ENCODE data around the gene MMS19.

MMS19 gene, protein sequence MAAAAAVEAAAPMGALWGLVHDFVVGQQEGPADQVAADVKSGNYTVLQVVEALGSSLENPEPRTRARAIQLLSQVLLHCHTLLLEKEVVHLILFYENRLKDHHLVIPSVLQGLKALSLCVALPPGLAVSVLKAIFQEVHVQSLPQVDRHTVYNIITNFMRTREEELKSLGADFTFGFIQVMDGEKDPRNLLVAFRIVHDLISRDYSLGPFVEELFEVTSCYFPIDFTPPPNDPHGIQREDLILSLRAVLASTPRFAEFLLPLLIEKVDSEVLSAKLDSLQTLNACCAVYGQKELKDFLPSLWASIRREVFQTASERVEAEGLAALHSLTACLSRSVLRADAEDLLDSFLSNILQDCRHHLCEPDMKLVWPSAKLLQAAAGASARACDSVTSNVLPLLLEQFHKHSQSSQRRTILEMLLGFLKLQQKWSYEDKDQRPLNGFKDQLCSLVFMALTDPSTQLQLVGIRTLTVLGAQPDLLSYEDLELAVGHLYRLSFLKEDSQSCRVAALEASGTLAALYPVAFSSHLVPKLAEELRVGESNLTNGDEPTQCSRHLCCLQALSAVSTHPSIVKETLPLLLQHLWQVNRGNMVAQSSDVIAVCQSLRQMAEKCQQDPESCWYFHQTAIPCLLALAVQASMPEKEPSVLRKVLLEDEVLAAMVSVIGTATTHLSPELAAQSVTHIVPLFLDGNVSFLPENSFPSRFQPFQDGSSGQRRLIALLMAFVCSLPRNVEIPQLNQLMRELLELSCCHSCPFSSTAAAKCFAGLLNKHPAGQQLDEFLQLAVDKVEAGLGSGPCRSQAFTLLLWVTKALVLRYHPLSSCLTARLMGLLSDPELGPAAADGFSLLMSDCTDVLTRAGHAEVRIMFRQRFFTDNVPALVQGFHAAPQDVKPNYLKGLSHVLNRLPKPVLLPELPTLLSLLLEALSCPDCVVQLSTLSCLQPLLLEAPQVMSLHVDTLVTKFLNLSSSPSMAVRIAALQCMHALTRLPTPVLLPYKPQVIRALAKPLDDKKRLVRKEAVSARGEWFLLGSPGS

DNA sequence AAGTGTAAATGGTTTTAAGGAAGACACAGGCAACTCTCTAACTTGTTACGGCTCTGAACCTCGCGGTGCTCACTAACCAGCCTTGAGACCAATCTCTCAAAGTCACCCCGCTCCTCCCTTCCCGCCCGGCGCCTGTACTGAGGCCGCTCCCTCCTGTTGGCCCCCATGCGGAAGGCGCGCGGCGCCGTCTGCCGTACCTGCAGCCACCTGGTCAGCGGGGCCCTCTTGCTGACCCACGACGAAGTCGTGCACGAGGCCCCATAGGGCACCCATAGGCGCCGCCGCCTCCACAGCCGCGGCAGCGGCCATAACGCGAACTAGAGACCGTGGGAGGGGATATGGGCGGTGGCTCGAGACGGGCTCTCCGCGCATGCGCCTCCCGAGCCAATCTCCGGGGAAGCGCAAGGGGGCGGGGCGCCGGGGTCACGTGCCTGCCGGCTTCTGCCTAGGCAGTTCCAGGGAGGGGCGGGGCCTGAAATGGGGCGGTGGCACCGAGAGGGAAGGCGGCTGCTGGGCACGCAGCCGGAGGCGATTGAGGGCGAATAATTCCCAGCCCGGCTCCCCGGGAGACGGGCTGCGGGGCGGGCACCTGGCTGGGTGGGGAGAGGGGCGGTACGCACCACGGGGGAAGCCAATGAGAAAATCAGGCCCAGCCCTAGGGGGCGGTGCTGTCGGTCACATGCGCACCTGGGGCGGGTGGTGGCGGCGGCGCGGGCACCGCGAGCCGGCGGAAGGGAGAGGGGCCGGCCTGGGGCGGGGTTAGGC is at the start of gene MMS19:
TSS of gene MMS19 (minus strand) at position 347 of the 765 bp plus-strand sequence. CDS start at position 309, 38 bp downstream.
- peak; percentile 99 to 100 (median 100) for DNase-seq (ENCODE audit: low read depth in 3 of 3)

DNA sequence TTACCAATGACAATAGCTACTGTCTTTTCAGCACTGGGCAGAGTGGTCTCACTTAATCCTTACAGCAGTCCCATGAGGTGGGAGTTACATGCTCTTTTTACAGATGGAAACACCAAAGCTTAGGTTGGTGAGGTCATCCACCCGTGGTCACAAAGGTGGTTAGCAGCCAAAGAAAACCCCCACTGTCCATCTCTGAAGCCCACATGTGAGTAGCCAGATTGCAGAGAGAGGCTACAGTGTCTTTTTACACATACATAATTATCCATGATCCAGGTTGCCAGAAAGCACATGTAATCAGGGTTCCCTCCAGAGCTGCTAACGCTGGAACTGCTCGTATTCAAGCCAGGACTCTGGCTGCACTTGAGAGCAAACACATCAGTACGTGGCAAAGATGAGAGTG is 49.7 kb upstream of the MMS19 start:
- DNase-seq (ENCODE audit: low read depth in 3 of 3) = no peak

DNA sequence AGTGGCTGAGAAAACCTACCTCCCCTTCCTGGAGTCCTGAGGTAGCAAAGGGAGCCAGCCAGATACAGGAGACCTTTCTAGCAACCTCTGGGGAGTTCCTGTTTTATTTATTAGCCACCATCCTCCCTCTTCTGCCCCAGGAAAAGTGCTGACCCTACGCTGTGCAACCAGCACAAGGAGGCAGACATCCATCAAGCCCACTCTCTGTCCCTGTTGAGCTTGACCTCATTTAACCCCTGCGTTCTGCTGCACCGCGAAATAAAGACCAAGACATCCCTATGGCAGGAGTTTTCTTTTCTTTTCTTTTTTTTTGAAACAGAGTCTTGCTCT is 49.0 kb upstream of the MMS19 start:
- DNase-seq (ENCODE audit: low read depth in 3 of 3) = no peak

DNA sequence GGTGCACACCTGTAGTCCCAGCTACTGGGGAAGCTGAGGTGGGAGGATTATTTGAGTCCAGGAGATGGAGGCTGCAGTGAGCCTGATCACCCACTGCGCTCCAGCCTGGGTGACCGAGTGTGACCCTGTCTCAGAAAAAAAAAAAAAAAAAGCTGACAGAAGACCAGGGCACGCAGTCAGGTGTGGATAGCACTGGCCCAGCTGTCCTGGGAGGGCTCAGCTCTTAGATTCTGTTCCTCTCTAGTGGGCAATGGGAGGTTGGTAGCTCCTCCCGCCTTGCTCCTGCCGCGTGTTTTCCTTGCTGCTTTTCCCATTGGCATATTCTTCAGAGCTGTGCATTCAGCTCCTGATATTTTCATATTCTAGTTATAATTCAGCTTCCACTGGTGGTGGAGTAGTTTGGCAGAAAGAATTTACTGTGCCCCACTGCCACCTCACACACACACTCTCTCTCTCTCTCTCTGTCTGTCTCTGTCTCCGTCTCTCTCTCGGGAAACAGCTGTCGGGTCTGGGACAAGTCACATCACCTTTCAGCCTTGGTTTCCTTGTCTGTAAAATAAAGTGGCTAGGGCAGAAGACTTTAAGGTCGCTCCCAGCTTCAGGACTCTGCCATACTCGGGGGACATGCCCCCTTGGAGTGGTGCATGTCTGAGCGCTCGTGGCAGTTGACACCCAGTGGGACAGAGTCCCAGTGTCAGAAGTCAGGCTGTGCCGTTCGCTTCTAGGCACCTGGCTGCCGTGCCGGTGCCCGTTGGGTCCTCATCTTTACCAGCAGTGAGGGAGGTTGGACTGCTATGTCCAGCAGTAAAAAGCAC is 48.4 kb upstream of the MMS19 start:
- no peak for DNase-seq (ENCODE audit: low read depth in 3 of 3)

DNA sequence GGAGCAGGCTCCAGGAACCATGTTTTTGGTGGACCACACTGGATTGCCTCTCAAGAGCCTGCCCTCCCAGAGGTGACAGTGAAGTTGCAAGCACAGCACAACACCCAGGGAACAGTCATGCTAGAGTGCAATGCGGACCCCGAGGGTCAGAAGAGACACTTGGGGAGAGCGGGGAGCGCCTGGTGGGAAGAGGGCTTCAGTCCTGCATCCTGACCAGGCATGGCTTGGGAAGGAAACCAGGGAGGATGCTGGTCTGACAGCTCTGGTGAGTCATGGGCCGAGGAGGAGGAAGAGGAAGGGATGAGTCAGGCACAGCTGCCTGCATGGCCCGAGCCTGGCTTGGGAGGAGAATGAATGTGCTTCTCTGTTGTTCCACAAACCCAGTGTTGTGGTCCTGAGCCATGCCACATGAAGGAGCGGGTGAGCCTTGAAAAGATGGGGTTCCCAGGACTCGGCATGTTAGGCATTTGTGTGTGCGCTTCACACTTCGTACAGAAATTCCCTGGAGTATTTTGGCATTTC is 44.9 kb upstream of the MMS19 start:
- DNase-seq (ENCODE audit: low read depth in 3 of 3) = peak; percentile 41 to 66 (median 42)

DNA sequence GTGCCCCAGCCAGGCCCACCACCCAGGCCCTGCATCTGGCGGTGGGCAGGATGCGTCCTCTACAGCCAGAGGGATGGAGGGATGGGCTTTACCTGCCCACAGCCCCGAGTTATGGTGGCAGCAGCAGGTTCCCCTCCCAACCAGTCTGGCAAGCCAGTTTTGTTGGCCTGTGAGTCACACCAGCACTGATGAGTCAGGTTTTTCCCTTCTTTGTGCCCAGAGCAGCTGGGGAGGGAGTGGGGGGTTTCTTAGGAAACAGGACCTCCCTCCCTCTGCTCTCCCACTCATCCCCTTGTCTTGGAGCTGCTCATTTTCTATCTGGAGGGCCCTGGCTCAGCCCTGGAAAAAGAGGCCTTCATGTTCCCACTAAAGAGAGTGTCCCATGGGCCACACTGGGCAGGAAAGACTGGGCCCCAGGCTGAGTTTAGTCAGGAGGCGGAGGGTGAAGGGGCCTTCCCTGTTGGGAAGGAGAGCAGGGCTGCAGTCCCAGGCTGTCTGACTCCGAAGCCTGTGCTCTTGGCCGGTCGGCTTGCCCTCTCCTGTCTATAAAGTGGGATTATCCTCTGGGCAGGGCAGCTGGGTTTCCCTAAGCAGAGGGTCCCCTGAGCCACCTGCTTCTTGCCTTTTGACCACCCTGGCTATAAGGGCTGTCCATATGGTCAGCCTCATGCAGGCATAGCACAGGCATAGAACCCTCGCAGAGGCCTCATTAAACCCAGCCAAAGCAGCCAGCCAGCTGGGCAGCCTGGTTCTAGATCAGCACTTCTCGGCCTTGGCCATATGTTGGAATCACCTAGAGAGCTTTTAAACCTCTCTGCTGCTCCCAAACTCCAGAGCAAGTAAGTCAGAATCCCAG is 44.2 kb upstream of the MMS19 start:
- peak; percentile 18 to 55 (median 22) for DNase-seq (ENCODE audit: low read depth in 3 of 3)

DNA sequence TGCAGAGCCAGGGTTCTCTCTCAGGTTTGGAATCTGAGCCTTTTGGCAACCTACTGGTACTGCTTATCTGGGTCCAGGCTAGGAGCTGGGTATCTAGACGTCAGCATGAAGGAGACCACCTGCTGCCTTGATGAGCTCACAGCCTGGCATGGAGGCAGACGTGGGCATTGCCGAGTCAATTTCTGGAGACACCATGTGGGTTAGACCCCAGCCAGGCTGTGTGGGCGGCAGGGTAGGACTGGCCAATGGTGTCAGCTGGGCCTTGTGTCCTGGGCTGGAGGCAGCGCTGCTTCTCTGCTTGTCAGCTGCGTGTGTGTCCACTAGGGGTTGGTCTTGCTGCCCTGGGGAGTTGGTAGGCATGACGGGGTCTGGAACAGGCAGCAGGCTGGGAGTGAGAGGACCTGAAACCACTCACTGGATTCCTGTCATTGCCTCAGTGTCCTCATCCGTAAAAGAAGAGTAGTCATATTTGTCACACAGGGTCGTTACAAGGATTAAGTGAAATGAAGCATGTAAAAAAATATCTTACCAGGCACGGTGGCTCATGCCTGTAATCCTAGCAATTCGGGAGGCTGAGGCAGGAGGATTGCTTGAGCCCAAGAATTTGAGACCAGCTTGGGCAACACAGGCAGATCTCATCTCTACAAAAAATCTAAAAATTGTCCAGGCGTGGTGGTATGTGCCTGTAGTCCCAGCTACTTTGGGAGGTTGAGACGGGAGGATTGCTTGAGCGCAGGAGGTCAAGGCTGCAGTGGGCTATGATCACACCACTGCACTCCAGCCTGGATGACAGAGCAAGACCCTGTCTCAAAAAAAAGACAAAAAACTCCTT is 42.7 kb upstream of the MMS19 start:
- DNase-seq (ENCODE audit: low read depth in 3 of 3) = no peak

DNA sequence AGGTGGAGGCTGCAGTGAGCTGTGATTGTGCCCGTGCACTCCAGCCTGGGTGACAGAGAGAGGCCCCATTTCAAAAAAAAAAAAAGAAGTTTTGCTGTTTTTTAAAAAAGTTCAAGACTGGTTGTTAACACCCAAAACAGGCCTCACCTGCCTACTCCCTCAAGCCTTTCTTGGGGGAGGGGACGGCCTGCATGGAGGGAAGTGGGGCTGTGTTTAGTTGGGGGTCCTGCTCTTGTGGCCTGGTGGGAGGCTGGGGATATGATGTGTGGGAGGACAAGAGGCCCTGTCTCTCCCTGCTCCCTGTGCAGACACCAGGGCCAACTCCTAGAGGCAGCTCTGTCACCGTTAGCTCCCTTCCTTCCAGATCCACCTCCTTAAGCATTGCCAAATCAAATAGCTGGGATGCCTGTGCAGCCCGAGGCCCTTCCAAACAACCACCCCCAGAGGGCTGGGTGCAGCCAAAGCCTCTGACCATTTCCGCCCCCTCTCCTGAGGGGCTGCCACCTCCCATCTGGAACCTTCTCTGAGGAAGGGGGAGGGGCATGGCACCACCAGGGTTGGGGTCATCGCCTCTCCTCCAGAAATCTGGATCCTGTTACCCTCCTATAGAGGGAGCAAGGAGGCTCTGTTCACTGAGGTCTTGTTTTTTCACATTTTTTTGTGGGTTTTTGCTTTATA is 41.4 kb upstream of the MMS19 start:
- no peak for DNase-seq (ENCODE audit: low read depth in 3 of 3)

DNA sequence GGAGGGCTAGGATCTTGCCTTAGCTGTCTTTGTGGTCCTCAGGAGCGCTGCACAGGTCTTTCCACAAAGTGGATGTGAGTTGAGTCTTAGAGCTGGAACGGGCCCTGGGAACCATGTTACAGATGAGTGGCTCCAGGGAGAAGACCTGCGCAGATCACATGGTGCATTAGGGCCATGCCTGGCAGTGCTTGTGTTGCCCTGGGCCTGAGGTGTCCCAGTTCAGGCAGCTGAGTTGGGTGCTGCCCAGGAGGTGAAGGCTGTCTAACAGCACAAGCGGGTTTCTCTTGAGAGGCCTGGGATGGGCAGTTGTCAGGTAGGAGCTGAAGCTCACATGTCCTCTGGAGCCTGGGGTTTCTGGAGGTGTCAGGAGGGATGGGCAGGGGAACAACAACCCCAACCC is 40.6 kb upstream of the MMS19 start:
- DNase-seq (ENCODE audit: low read depth in 3 of 3) = no peak

DNA sequence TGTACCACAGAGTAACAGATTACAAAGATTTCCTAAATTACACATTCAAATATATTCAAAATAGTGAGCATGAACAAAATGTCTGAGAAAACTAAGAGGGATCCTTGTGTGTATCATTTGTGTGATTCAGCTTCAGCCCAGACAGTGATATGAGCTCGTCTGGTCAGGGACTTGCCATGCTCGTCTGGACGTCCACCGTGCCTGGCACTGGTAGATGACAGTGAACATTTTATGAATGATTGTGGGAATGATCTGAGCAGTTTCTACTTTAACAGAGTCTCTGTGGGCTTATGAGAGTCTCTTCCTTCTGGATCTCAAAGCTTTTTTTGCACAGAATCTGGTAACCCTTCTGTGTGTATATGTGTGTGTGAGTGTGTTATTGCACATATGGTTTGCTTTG is 40.2 kb upstream of the MMS19 start:
- DNase-seq (ENCODE audit: low read depth in 3 of 3) = no peak

DNA sequence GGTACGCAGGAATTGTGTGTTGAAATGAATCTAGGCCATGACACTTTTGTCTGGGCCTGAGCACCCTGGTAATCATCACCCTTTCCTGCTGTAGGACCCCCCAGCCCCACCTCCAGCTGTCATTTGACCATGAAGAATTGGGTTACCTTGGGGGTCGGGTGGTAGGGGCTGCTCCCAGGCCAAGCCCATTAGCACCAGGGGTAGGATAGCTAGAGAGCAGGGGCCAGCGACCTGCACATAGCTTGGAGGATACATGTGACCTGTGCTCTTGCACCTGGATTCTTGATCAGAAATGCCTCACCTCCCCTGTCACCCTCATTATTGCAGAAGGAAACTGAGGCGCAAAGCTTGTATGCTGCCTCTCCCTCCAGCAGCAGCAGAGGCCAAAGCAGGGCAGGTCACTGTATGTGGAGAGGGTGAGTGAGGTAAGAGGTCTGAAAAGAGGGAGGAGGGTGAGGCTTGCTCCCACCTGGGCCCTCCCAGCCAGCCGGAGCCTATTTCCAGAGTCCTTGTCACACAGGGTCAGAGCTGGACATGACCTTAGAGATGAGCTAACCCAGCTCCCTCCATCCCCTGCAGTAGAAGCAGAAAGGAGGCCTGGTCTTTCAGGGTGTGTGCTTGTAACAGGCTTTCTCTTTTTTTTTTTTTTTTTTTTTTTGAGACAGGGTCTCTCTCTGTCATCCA is 39.1 kb upstream of the MMS19 start:
- no peak for DNase-seq (ENCODE audit: low read depth in 3 of 3)

DNA sequence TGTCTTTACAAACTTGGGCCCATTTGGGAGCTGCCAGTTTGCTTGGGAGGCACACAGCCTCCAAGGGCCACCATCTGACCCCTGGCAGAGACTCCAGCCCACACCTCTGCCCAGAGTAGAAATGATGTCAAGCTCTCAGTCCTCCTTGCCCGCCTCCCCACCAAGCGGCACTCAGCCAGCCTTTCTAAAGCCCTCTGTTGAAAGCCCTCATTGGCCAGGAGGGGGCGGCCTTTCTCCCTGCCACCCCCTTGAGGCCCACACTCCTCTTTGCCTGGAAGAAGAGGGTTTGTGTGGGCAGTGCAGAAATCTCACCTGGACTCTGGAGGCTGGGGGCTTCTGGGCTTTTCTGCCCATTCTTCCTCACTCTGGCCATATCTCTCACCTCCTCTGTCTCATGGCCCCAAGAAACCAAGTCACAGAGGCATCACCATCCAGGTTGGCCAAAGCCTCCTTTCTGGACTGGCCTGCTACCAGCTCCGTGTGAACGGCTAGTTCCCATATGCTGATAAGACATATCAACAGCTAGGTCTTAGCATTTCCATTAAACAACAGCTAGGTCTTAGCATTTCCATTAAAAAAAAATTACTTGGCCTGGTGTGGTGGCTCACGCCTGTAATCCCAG is 36.6 kb upstream of the MMS19 start:
- peak in 2 of 3 experiments; percentile 27 to 42 for DNase-seq (ENCODE audit: low read depth in 3 of 3)

DNA sequence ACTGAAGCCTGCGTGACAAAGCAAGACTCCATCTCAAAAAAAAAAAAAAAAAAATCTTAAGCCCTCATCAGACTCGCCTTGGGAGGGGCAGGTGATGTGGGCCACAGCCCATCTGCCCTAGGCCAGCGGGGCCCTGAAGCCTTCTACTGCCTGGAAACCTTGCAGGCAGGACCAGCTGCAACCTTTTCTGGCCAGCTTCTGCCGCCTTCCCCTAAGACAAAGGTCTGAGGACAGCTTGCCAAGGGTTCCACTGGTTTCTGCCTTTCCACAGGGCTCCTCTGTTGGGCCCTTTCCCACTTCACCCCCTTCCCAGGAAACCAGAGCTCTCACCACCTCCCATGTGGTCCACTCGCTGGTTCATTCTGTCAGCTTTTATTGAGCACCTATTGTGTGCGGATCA is 35.7 kb upstream of the MMS19 start:
- no peak for DNase-seq (ENCODE audit: low read depth in 3 of 3)

DNA sequence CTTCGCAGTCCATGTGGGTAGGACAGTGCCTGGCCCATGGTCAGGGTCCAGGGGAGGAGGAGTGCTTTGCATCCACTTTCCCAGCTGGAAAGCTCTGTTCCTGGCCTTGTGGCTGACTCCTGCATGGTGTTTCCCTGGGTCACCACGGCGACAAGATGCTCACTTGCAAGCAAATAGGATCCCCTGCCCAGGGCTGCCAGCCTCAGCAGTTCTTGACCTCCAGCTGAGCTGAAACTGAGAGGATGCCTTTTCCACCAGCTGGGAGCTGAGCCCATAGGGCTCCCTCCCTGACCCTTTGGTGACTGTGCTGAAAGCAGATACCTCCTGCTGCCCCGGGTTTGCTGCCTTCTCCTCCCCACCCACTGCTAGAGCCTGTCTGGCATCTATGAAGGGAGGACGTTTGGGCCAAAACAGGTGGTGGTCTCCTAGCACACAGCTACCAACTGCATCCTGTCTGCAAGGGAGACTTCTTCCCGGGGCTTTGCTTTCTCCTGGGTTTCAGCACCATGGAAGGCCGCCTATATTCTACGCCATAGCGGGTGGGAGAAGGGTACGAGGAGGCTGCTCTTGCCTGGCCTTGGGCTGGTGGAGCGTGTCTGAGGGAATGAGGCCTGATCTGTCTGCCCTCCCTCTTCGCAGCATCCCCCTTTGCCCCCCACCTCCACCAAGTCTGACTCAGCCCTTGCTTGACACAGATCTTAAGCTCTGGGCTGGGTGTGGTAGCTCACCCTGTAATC is 34.9 kb upstream of the MMS19 start:
- DNase-seq (ENCODE audit: low read depth in 3 of 3) = no peak

DNA sequence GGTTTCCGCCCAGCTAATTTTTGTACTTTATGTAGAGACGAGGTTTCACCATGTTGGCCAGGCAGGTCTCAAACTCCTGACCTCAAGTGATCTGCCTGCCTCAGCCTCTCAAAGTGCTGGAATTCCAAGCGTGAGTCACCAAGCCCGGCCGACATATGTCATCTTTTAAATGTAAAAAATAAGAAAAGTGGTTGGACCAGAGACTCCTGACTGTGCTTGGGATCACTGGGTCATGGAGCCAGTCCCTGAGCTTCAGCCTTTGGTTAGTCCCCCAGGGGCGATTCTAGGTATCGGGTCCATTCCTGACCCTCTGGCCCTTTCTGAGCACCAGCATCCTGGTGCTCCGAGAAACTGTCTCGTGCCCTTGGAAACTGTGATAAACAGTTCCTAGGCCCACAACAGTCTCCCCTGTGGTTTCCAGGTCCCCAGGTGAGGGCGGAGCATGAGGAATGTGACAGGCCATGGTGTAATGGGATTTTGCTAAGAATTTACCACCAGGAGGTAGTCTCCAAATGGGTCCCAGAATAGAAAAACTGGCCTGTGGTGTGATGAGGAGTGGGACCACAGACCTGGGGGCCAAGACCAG is 33.3 kb upstream of the MMS19 start:
- DNase-seq (ENCODE audit: low read depth in 3 of 3) = no peak

All from stimulated activated CD4-positive, alpha-beta T cell treated with anti-CD3 and anti-CD28 coated beads, TNF-alpha, amount 100 ng/mL, for 24 hours (primary cell).